Measurements from ENCODE around the gene PTPN3. TPM values are rescaled to one million over a fixed set of nuclear protein-coding genes. Genes with fewer than 3 reads are reported as not detected.
"Not testable (repeated sequence)": the region's sequence is repeated elsewhere in the genome, so short reads cannot be mapped to it uniquely, and the experiment has no call there.

Gene PTPN3
- total RNA-seq, 2 experiments from 2014 or later: 0.20 to 0.35 TPM

- Mint-ChIP-seq H3K27ac (no peak overlapping the region), H3K4me1 (no peaks in the 10 kb centered on the region), H3K36me3 (ENCODE audit: low read depth) (no peaks in the 10 kb centered on the region), H3K27me3 (peaks cover 34% of the 10 kb centered on the region), H3K4me3 (no peak overlapping the region), H3K9me3 (no peaks in the 10 kb centered on the region)
- no peak for DNase-seq
- CTCF ChIA-PET: no interaction called here
- POLR2A ChIA-PET: no interaction called here
Observed at GRCh38 chr9:109517901-109518377, 19.8 kb upstream of the PTPN3 start.

- no peaks in the 10 kb centered on the region for H3K36me3 Mint-ChIP-seq (ENCODE audit: low read depth)
- no peak for DNase-seq
- ChIA-PET CTCF (interaction anchor here (0.8 kb wide), 1 partner anchor 9 kb away, joined by 3 read pairs; no protein-coding TSS in a partner anchor), POLR2A (no interaction called here)
- no peaks in the 10 kb centered on the region for H3K9me3 Mint-ChIP-seq
- H3K27ac Mint-ChIP-seq: no peak overlapping the region
- no peak overlapping the region for H3K4me3 Mint-ChIP-seq
- peaks cover 5% of the 10 kb centered on the region for H3K4me1 Mint-ChIP-seq
- peaks cover 30% of the 10 kb centered on the region for H3K27me3 Mint-ChIP-seq
Observed at GRCh38 chr9:109513871-109514270, 15.8 kb upstream of the PTPN3 start.

GRCh38 chr9:109512170-109512756 is 14.2 kb upstream of the PTPN3 start:
- H3K4me1 Mint-ChIP-seq: peaks cover 5% of the 10 kb centered on the region
- H3K36me3 Mint-ChIP-seq (ENCODE audit: low read depth): no peaks in the 10 kb centered on the region
- DNase-seq: no peak
- ChIA-PET CTCF (no interaction called here), POLR2A (no interaction called here)
- no peaks in the 10 kb centered on the region for H3K9me3 Mint-ChIP-seq
- H3K27me3 Mint-ChIP-seq: peaks cover 30% of the 10 kb centered on the region
- no peak overlapping the region for H3K27ac Mint-ChIP-seq
- H3K4me3 Mint-ChIP-seq: no peak overlapping the region

DNA sequence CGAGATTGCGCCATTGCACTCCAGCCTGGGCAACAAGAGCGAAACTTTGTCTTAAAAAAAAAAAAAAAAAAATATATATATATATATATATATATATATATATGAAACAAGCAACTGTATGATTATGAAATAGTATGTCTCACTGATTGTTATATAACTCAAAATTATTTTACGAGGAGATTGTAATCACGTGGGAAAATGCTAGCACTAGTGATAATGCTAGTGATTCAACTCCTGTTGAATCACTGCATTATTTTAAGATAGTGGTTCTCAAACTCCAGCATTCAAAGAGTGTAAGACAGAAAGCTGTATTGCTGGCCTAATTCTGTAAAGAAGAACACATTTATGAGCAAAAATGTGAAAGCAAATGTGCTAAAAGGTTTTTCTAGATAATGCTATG is 12.4 kb upstream of the PTPN3 start:
- peaks cover 23% of the 10 kb centered on the region for H3K27me3 Mint-ChIP-seq
- H3K4me1 Mint-ChIP-seq: peaks cover 5% of the 10 kb centered on the region
- H3K36me3 Mint-ChIP-seq (ENCODE audit: low read depth): no peaks in the 10 kb centered on the region
- H3K9me3 Mint-ChIP-seq: no peaks in the 10 kb centered on the region
- no peak for DNase-seq
- ChIA-PET POLR2A (no interaction called here), CTCF (no interaction called here)
- H3K4me3 Mint-ChIP-seq: no peak overlapping the region
- H3K27ac Mint-ChIP-seq: no peak overlapping the region

- CTCF ChIA-PET, DNase-seq, POLR2A ChIA-PET: not testable (repeated sequence)
Observed at GRCh38 chr9:109510042-109510441, 11.9 kb upstream of the PTPN3 start.

GRCh38 chr9:109509611-109510010 is 11.5 kb upstream of the PTPN3 start:
- no peak for DNase-seq
- Mint-ChIP-seq H3K4me3 (no peak overlapping the region), H3K9me3 (no peaks in the 10 kb centered on the region), H3K4me1 (peaks cover 5% of the 10 kb centered on the region), H3K36me3 (ENCODE audit: low read depth) (no peaks in the 10 kb centered on the region), H3K27me3 (peaks cover 25% of the 10 kb centered on the region), H3K27ac (no peak overlapping the region)
- POLR2A ChIA-PET: no interaction called here
- CTCF ChIA-PET: no interaction called here

More at GRCh38 chr9:109510042-109510441, 11.9 kb upstream of the PTPN3 start:
- H3K9me3 Mint-ChIP-seq; H3K4me1 Mint-ChIP-seq; H3K27ac Mint-ChIP-seq; H3K4me3 Mint-ChIP-seq; H3K36me3 Mint-ChIP-seq (ENCODE audit: low read depth): not testable (repeated sequence)
- peaks cover 23% of the 10 kb centered on the region for H3K27me3 Mint-ChIP-seq

- Mint-ChIP-seq H3K9me3 (no peaks in the 10 kb centered on the region), H3K27me3 (peaks cover 17% of the 10 kb centered on the region), H3K27ac (no peak overlapping the region), H3K4me1 (peaks cover 4% of the 10 kb centered on the region), H3K36me3 (ENCODE audit: low read depth) (no peaks in the 10 kb centered on the region), H3K4me3 (no peak overlapping the region)
- DNase-seq: no peak
- POLR2A ChIA-PET: no interaction called here
- CTCF ChIA-PET: no interaction called here
Observed at GRCh38 chr9:109507421-109507838, 9.3 kb upstream of the PTPN3 start.

GRCh38 chr9:109506097-109506712 is 8.1 kb upstream of the PTPN3 start:
- Mint-ChIP-seq H3K27ac (no peak overlapping the region), H3K36me3 (ENCODE audit: low read depth) (no peaks in the 10 kb centered on the region), H3K27me3 (peaks cover 27% of the 10 kb centered on the region), H3K4me1 (no peaks in the 10 kb centered on the region), H3K4me3 (no peak overlapping the region), H3K9me3 (no peaks in the 10 kb centered on the region)
- no peak for DNase-seq
- CTCF ChIA-PET: interaction anchor here (0.6 kb wide), 1 partner anchor 53 kb away, joined by 7 read pairs; no protein-coding TSS in a partner anchor
- POLR2A ChIA-PET: no interaction called here

DNA sequence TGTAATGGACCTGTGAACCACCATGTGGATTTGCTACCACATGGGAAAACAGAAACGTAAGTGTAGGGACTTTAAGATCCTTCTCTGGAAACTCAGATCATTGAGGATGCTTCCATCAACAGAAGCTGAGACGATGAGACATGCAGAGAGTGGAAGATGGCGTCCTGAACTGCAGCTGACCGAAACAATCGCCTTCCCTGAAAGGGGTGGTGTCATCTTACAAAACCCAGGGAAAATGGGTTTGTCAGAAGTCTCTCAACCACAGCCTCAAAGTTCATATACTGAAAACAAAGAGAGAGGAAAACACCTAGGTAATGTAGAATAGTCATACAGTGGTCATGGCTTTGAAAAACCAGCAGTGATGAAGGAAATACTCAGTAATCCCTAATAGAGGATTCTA is 6.6 kb upstream of the PTPN3 start:
- no peaks in the 10 kb centered on the region for H3K4me1 Mint-ChIP-seq
- POLR2A ChIA-PET: no interaction called here
- peaks cover 37% of the 10 kb centered on the region for H3K27me3 Mint-ChIP-seq
- no peak overlapping the region for H3K4me3 Mint-ChIP-seq
- no peaks in the 10 kb centered on the region for H3K9me3 Mint-ChIP-seq
- no peaks in the 10 kb centered on the region for H3K36me3 Mint-ChIP-seq (ENCODE audit: low read depth)
- DNase-seq: no peak
- H3K27ac Mint-ChIP-seq: no peak overlapping the region
- CTCF ChIA-PET: no interaction called here

DNA sequence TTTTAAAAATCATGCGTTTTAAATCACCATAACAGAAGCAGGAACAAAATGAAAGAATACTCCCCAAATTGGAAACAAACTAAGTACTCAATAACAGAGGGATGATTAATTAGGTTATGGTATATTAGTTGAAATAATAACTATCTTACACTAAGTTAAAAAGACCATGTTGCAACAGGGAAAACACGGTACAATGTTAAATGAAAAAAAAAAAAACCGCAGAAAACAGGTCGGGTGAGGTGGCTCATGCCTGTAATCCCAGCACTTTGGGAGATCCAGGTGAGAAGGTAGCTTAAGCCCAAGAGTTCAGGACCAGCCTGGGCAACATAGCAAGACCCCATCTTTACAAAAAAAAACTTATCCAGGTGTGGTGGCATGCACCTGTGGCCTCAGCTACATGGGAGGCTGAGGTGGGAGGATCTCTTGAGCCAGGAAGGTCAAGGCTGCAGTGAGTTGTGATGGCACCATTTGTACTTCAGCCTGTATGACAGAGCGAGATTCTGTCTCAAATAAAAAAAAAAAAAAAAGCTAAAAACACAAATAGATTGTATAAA is 2.4 kb upstream of the PTPN3 start:
- Mint-ChIP-seq H3K27me3 (peaks cover 63% of the 10 kb centered on the region), H3K4me3 (no peak overlapping the region), H3K27ac (no peak overlapping the region), H3K9me3 (no peaks in the 10 kb centered on the region), H3K36me3 (ENCODE audit: low read depth) (peaks cover 4% of the 10 kb centered on the region), H3K4me1 (peaks cover 4% of the 10 kb centered on the region)
- no peak for DNase-seq
- ChIA-PET POLR2A (no interaction called here), CTCF (interaction anchor here (0.9 to 1.6 kb wide), 3 partner anchors 21 to 60 kb away, joined by 3 to 4 read pairs (median 3); no protein-coding TSS in a partner anchor)

DNA sequence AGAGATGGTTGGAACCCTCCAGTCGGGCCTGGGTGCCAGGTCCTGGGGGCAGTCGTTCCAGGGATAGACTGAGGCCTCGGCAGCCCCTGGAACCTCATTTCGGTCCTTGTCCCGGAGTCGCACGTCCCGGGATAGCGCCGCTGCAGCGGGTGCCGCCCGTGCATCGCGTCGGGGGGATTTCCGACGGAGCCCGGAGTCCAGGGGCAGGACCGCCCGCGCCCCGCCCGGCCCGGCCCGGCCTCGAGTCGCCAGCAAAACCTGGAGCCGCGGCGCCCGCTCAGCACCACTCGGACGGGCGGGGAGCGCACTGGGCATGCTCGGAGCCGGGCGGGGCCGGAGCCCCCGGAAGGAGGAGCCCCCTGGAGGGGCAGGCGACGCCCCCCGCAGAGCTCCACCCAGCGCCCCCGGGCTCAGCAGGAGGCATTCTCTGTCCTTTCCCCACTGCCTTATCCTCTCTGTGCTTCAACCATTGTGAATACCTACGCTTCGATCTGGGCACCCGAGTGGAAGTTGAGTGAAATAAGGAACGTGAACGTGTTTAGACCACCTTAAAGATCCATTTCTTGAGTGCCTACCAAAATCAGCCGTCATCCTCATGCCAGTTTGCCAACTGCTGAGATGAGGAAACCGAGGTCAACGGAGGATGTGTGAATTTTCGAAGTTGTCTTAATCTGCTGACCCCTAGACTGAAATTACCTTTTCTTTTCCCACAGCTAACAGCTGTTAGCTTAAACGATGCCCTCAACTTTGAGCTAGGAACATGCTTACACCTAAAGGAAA is 1.7 kb upstream of the PTPN3 start:
- H3K4me1 Mint-ChIP-seq: peaks cover 4% of the 10 kb centered on the region
- peaks cover 62% of the 10 kb centered on the region for H3K27me3 Mint-ChIP-seq
- H3K9me3 Mint-ChIP-seq: no peaks in the 10 kb centered on the region
- DNase-seq: no peak
- no peak overlapping the region for H3K27ac Mint-ChIP-seq
- CTCF ChIA-PET: no interaction called here
- peaks cover 4% of the 10 kb centered on the region for H3K36me3 Mint-ChIP-seq (ENCODE audit: low read depth)
- POLR2A ChIA-PET: no interaction called here
- no peak overlapping the region for H3K4me3 Mint-ChIP-seq

DNA sequence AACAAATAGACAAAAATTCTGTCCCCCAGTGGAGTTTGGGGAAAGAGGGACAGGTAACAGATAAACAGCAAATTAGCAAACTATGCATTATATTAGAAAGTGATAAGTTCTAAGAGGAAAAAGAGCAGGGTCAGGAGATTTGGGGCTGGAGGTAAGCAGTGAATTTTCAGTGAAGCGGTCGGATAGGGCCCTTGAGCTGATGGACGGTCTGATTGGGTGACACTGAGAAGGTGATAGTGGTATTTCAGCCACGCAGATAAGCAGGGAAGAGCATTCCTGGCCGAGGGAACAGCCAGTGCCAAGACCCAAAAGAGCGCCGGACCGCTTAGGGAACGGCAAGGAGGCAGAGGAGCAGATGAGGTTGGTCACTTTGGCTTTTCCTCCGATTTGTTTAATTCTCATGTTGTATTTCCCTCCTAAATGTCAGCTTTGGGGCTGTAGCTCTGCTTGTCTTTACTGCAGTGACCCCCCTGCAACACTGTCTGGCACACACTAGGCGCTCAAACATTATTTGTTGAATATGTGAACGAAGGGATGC is 1.1 kb upstream of the PTPN3 start:
- DNase-seq: no peak
- Mint-ChIP-seq H3K9me3 (no peaks in the 10 kb centered on the region), H3K4me1 (peaks cover 4% of the 10 kb centered on the region), H3K27ac (peak overlapping the region; percentile 30), H3K4me3 (no peak overlapping the region), H3K27me3 (peaks cover 64% of the 10 kb centered on the region), H3K36me3 (ENCODE audit: low read depth) (peaks cover 4% of the 10 kb centered on the region)
- ChIA-PET CTCF (no interaction called here), POLR2A (no interaction called here)

Measured in activated CD4-positive, alpha-beta memory T cell treated with anti-CD3 and anti-CD28 coated beads, Interleukin-2, amount 10 ng/mL, durations not matched to agents 7 days and 5 days (primary cell).